GM12874 (cell line): ENCODE results near the gene CDCA3.

Experiments used
- TF ChIP-seq, protein P1 (sequence below): IDR thresholded peaks from 2 replicates; pipeline ENCODE4 v1.5.1; 2011; ENCODE audit warnings: low read depth, mild to moderate bottlenecking, control low read depth, low read length, moderate library complexity; ENCODE audit not compliant: insufficient read depth

CDCA3 gene

DNA sequence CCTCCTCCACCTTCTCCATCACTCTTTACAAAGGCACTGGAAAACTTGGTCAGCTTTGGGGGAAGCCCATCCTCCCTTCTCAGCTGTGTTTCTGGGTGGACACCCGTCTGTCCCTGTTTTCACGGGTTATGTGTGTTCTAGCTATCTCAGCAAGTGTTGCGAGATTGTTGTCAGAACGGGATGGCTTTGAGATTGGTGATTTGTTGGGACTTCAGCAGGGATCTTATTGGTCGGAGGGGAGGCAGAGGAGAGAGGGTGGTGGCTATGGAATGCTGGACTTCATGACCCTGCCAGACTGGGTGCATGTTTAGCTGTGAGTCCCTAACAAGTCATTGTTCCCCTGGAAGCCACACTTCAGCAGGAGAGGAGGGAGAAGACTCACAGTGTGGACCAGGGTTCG, 3.0 kb upstream of the CDCA3 start:
- TF ChIP-seq, protein P1, sequence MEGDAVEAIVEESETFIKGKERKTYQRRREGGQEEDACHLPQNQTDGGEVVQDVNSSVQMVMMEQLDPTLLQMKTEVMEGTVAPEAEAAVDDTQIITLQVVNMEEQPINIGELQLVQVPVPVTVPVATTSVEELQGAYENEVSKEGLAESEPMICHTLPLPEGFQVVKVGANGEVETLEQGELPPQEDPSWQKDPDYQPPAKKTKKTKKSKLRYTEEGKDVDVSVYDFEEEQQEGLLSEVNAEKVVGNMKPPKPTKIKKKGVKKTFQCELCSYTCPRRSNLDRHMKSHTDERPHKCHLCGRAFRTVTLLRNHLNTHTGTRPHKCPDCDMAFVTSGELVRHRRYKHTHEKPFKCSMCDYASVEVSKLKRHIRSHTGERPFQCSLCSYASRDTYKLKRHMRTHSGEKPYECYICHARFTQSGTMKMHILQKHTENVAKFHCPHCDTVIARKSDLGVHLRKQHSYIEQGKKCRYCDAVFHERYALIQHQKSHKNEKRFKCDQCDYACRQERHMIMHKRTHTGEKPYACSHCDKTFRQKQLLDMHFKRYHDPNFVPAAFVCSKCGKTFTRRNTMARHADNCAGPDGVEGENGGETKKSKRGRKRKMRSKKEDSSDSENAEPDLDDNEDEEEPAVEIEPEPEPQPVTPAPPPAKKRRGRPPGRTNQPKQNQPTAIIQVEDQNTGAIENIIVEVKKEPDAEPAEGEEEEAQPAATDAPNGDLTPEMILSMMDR: no peak

DNA sequence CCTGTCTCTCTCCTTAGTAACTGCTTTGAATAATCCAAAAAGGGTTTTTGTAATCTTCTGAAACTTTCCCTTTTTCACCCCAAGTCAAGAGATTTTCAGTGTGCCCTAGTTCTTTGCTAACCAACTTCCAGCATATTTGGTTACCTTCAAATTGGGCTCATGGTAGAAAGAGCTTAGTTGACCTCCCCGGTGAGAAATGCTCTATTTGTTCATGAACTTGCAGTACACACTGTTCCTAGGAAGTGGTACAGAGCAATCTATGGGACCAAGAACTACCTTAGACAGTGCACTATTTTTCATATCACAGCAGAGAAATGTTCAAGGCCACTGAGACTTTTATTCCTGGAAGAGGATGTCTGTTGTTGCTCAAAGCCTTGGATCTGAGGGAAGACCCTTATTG, 2.5 kb upstream of the CDCA3 start:
- TF ChIP-seq, protein P1: no peak

DNA sequence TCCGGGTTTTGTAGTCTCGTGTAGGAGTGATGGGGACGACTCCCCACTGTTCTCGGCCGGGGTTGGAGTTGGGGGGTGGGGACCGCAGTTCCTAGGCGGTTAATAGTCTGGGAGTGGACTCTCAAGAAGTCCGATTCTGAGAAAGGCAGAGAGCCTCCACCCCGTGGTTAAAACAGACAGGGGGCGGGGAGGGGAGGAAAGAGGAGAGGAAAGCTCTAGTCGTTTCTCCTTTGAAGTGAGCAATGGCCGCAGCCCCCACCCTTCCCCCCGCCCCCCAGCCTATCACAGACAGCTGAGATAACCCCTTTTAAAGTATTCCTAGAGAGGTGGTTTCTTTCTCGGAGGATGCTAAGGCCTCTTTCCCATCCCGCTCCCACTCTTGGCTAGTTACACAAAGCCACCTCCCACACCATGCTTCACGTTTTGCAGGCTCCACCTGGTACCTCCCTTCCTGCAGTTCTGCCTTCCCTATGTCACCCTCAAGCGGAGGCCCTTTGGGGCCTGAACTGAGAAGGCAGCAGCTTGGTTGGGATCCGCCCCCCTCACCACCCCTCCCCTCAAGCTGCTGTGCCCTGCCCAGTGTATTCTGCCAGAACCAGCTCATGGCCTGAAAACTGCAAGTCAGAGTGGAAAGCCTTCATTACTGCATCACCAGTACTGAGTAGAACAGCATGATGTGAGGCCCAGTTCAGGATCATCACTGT, 1.7 kb upstream of the CDCA3 start:
- TF ChIP-seq, protein P1: no peak

DNA sequence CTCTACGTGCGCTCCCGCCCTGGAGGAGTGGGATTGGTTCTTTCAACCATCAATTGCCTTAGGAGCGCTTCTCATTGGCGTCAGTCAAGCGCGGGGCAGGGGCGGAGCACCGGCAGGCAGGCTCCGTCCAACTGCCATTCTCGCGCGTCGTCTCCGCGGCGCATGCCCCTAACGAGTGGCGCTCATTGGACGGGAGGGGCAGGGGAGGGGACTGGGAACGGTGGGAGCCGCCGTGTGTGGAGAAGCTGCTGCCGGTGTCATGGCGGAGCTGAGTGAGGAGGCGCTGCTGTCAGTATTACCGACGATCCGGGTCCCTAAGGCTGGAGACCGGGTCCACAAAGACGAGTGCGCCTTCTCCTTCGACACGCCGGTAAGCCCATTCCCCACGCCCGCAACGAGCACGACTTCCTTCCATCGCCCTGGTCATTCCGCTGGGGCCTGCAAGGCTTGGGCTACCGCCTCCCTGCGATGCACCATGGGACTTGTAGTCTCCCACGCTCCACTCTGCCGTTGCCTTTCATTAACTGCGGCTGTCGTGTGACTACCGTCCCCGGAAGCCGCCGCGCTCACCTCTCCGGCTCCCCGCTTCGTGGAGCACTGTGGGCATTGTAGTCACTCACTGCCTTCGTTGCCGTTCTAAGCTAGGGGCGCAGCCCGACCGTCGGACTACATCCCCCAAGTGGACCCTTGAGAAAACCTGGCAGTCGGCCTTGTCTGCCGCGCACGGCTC, 1.0 kb upstream of the CDCA3 start, which contains the start of gene USP5:
USP5 (plus strand) TSS at position 230 of the 730 bp plus-strand sequence; CDS start at position 260, 30 bp downstream.
- TF ChIP-seq, protein P1: no peak

DNA sequence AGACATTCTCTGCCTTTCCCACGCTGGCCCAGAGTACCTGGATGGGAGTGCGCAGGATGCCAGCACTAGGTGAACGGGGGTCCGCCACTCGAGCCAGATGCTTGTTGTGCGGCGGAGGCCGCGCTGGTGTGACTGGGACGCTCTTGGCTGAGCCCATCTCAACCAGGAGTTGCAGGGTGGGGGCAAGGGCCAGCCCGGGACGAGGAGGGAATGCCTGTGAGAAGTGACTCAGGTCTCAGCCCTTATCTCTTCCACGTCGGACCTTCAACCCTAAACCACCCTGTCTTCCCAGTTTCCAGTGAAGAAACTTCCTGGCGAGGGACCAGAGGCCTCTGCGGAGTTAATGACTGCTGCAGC, 312 bp downstream of the CDCA3 start:
- TF ChIP-seq, protein P1: no peak

DNA sequence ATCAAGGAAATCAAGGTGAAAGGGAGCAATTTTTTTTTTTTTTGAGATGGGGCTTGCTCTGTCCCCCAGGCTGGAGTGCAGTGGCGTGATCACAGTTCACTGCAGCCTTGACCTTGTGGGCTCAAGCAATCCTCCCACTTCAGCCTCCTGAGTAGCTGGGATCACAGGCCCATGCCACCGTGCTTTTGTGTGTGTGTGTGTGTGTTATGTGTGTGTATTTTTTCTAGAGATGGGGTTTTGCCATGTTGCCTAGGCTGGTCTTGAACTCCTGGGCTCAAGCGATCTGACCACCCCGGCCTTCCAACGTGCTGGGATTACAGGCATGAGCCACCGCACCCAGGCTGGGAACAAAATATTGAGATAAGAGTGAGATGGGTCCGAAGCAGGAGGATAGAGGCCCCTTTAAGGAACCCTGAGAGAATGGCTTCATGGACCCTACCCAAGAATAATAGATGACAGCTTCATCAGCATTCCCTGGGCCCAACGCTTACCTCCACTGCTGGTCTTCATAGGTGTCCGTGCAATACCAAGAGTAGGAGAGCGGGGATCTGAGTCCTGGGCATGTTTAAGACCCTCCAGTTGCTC, 1.0 kb downstream of the CDCA3 start:
- TF ChIP-seq, protein P1: no peak

DNA sequence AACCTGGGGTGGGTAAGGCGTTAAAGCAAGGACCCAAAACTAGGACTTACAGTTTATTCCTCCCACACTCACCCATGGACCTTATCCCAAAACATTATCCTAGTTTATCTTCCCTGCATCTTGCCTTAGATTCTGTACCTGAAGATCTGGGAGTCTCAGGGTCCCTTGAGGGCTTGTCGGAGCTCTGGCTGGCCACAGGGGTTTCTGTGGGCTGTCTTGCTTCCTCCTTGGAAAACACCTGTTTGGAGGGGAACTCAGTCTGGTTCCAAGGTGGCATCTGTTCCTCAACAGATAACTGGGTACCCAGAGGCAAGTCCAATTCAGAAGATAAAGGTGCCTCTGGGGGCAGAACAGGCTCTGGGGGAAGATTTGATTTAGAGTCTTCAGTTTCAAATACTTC, 1.7 kb downstream of the CDCA3 start:
- TF ChIP-seq, protein P1: no peak
